DOHH2 (cell line): ENCODE results near the gene LSS.

Source experiments
- H3F3A ChIP-seq: fragments of 200-600 bp; sonication (generic), shearing (Covaris generic); 2 replicates; pipeline ENCODE4 v1.6.0; 2016; ENCODE audit warnings: antibody characterized with exemption, mild to moderate bottlenecking; ENCODE audit not compliant: control insufficient read depth, insufficient read depth
- H3K27ac ChIP-seq: fragments of 200-600 bp; sonication (generic); 2 replicates; pipeline ENCODE4 v1.5.1; 2014; ENCODE audit warnings: low read depth, mild to moderate bottlenecking, low read length, moderate library complexity
- H3K27me3 ChIP-seq: fragments of 200-600 bp; sonication (generic); 2 replicates; pipeline ENCODE4 v1.6.1; 2014; ENCODE audit warnings: mild to moderate bottlenecking, low read length, mixed read lengths; ENCODE audit not compliant: control insufficient read depth
- H3K36me3 ChIP-seq: fragments of 200-600 bp; sonication (generic); 2 replicates; pipeline ENCODE4 v1.6.1; 2014; ENCODE audit warnings: mild to moderate bottlenecking, low read length, moderate library complexity, mixed read lengths; ENCODE audit not compliant: control insufficient read depth
- H3K4me1 ChIP-seq: fragments of 200-600 bp; sonication (generic); 2 replicates; pipeline ENCODE4 v1.6.1; 2014; ENCODE audit warnings: mild to moderate bottlenecking, low read length, mixed read lengths; ENCODE audit not compliant: control insufficient read depth
- H3K4me2 ChIP-seq: fragments of 200-600 bp; sonication (generic); 2 replicates; pipeline ENCODE4 v1.6.0; 2014; ENCODE audit warnings: mild to moderate bottlenecking, low read length, moderate library complexity
- H3K4me3 ChIP-seq: fragments of 200-600 bp; sonication (generic); 2 replicates; pipeline ENCODE4 v1.5.1; 2014; ENCODE audit warnings: mild to moderate bottlenecking, low read length, mixed read lengths
- H3K79me2 ChIP-seq: fragments of 200-600 bp; sonication (generic); 2 replicates; pipeline ENCODE4 v1.6.1; 2014; ENCODE audit warnings: mild to moderate bottlenecking, low read length, mixed read lengths; ENCODE audit not compliant: control insufficient read depth
- H3K9me2 ChIP-seq: fragments of 200-600 bp; sonication (generic); replicated peaks from 2 replicates; pipeline ENCODE4 v1.6.1; 2014; ENCODE audit warnings: mild to moderate bottlenecking, low read length, mixed read lengths; ENCODE audit not compliant: control insufficient read depth
- H3K9me3 ChIP-seq: fragments of 200-600 bp; sonication (generic); 2 replicates; pipeline ENCODE4 v1.6.1; 2014; ENCODE audit warnings: antibody characterized with exemption, low read length, mixed read lengths; ENCODE audit not compliant: control insufficient read depth, insufficient read depth
- H4K20me1 ChIP-seq: fragments of 200-600 bp; sonication (generic); 2 replicates; pipeline ENCODE4 v1.6.0; 2014; ENCODE audit warnings: low read depth, mild to moderate bottlenecking, antibody characterized with exemption, low read length, moderate library complexity; ENCODE audit not compliant: control insufficient read depth, insufficient read depth
- EZH2phosphoT487 ChIP-seq: fragments of 200-600 bp; sonication (generic); IDR thresholded peaks from 2 replicates; pipeline ENCODE4 v1.6.1; 2017; ENCODE audit warnings: borderline replicate concordance, mild to moderate bottlenecking, antibody characterized with exemption, low read length, moderate library complexity, mixed read lengths
- TF ChIP-seq, protein P1 (sequence below): fragments of 200-600 bp; sonication (generic); IDR thresholded peaks from one replicate; pipeline ENCODE4 v1.5.1; 2014; ENCODE audit warnings: antibody characterized with exemption, mild to moderate bottlenecking, low read depth, low read length; ENCODE audit not compliant: poor library complexity, severe bottlenecking

The LSS gene

GRCh38 chr21:46228345-46229051, at the start of gene LSS:
LSS (minus strand) TSS chr21:46228774; CDS start chr21:46228745, 29 bp downstream.
- no peaks in the 10 kb centered on the region for H3K27me3 ChIP-seq
- H3K4me3 ChIP-seq: peak within 1 kb of the TSS; percentile 84
- peaks cover 37% of the 10 kb centered on the region for H3K4me1 ChIP-seq
- H3K36me3 ChIP-seq: peaks cover 76% of the 10 kb centered on the region
- H3K9me3 ChIP-seq: no peaks in the 10 kb centered on the region
- TF ChIP-seq, protein P1, sequence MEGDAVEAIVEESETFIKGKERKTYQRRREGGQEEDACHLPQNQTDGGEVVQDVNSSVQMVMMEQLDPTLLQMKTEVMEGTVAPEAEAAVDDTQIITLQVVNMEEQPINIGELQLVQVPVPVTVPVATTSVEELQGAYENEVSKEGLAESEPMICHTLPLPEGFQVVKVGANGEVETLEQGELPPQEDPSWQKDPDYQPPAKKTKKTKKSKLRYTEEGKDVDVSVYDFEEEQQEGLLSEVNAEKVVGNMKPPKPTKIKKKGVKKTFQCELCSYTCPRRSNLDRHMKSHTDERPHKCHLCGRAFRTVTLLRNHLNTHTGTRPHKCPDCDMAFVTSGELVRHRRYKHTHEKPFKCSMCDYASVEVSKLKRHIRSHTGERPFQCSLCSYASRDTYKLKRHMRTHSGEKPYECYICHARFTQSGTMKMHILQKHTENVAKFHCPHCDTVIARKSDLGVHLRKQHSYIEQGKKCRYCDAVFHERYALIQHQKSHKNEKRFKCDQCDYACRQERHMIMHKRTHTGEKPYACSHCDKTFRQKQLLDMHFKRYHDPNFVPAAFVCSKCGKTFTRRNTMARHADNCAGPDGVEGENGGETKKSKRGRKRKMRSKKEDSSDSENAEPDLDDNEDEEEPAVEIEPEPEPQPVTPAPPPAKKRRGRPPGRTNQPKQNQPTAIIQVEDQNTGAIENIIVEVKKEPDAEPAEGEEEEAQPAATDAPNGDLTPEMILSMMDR: no peak
- no peak for TF ChIP-seq EZH2phosphoT487
- H3K9me2 ChIP-seq: no peaks in the 10 kb centered on the region
- peaks cover 85% of the 10 kb centered on the region for H3K79me2 ChIP-seq
- peak within 1 kb of the TSS; percentile 93 for H3K4me2 ChIP-seq
- H3K27ac ChIP-seq: peak within 1 kb of the TSS; percentile 55
- H4K20me1 ChIP-seq: peaks cover 9% of the 10 kb centered on the region
- H3F3A ChIP-seq: 0 out of 2 replicates have a peak, but pooled peaks cover 3% of the 10 kb centered on the region

DNA sequence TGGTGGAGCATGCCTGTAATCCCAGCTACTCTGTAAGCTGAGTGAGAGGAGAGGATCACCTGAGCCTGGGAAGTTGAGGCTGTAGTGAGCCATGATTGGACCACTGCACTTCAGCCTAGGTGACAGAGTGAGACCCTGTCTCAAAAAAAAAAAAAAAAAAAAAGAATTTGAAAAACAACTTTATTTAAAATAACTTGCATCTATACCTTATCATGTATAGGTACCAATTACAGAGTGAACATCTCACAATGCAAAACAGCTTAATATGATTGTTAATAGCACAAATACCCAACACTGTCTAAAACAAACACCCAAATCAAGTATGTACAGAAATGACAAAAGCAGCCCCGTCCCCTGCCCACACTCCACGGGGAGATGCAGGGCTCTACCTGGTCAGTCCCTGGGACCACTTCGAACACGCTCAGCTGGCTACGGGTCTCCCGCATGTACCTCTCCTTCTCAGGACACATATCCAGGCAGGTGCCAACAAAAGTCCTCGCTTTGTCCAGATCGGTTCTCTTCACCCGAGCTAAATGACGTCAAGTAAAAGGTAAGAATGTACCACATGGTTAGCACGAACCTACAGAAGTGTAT, 46.3 kb upstream of the LSS start:
- Histone ChIP-seq H3K4me3 (no peak overlapping the region), H3K36me3 (peaks cover 88% of the 10 kb centered on the region)

GRCh38 chr21:46273341-46273740, 44.8 kb upstream of the LSS start:
- peaks cover 6% of the 10 kb centered on the region for H3K79me2 ChIP-seq
- no peak overlapping the region for H3K4me2 ChIP-seq
- H3K36me3 ChIP-seq: peaks cover 89% of the 10 kb centered on the region
- H3K27ac ChIP-seq: no peak overlapping the region
- no peaks in the 10 kb centered on the region for H3K9me3 ChIP-seq
- no peaks in the 10 kb centered on the region for H3K27me3 ChIP-seq
- no peak overlapping the region for H3K4me3 ChIP-seq
- TF ChIP-seq, protein P1: no peak
- TF ChIP-seq EZH2phosphoT487: no peak
- H3K4me1 ChIP-seq: no peaks in the 10 kb centered on the region
- H3K9me2 ChIP-seq: no peaks in the 10 kb centered on the region
- H4K20me1 ChIP-seq: no peaks in the 10 kb centered on the region
- H3F3A ChIP-seq: no peaks in the 10 kb centered on the region

More for the DNA sequence above, 46.3 kb upstream of the LSS start:
- no peaks in the 10 kb centered on the region for H4K20me1 ChIP-seq
- no peak overlapping the region for H3K27ac ChIP-seq
- no peak overlapping the region for H3K4me2 ChIP-seq
- H3F3A ChIP-seq: no peaks in the 10 kb centered on the region
- H3K9me3 ChIP-seq: no peaks in the 10 kb centered on the region
- H3K4me1 ChIP-seq: no peaks in the 10 kb centered on the region
- H3K9me2 ChIP-seq: no peaks in the 10 kb centered on the region
- no peak for TF ChIP-seq EZH2phosphoT487
- TF ChIP-seq, protein P1: no peak
- no peaks in the 10 kb centered on the region for H3K27me3 ChIP-seq
- H3K79me2 ChIP-seq: peaks cover 13% of the 10 kb centered on the region
